GM18511 (cell line): ENCODE results near the gene FAR2.
"Not testable (repeated sequence)": the region's sequence is repeated elsewhere in the genome, so short reads cannot be mapped to it uniquely, and the experiment has no call there.

ENCODE experiments used
- ATAC-seq: cut with Tn5 transposase; IDR thresholded peaks from one replicate; pipeline ENCODE4 v1.9.1; 2021; ENCODE audit warnings: mild to moderate bottlenecking, moderate library complexity; ENCODE audit not compliant: unreplicated experiment

The FAR2 gene

GRCh38 chr12:29316752-29317151 lies 167.7 kb downstream of the FAR2 start:
- ATAC-seq, result no peak

- ATAC-seq, result peak; percentile 99
Measured at GRCh38 chr12:29317556-29318363, 168.7 kb downstream of the FAR2 start.

- no peak for ATAC-seq
Measured at GRCh38 chr12:29320295-29321085, 171.4 kb downstream of the FAR2 start.

GRCh38 chr12:29322157-29322556 lies 173.1 kb downstream of the FAR2 start:
- no peak for ATAC-seq

GRCh38 chr12:29329411-29329810 lies 180.3 kb downstream of the FAR2 start:
- no peak for ATAC-seq

- ATAC-seq, result no peak
Measured at GRCh38 chr12:29333178-29333577, 184.1 kb downstream of the FAR2 start.

GRCh38 chr12:29334937-29335336 lies 185.9 kb downstream of the FAR2 start:
- ATAC-seq, result no peak

GRCh38 chr12:29337325-29337724 lies 188.2 kb downstream of the FAR2 start:
- ATAC-seq, result no peak

GRCh38 chr12:29343022-29343799 lies 194.1 kb downstream of the FAR2 start:
- ATAC-seq, result no peak

GRCh38 chr12:29346769-29347421 lies 197.8 kb downstream of the FAR2 start:
- ATAC-seq, result no peak

- no peak for ATAC-seq
Measured at GRCh38 chr12:29350080-29350479, 201.0 kb downstream of the FAR2 start.

GRCh38 chr12:29354954-29355353 lies 205.9 kb downstream of the FAR2 start:
- no peak for ATAC-seq

- no peak for ATAC-seq
Measured at GRCh38 chr12:29365091-29365490, 216.0 kb downstream of the FAR2 start.

- ATAC-seq, result no peak
Measured at GRCh38 chr12:29374012-29374411, 224.9 kb downstream of the FAR2 start.

GRCh38 chr12:29374913-29375312 lies 225.8 kb downstream of the FAR2 start:
- ATAC-seq, result no peak

GRCh38 chr12:29376118-29376517 lies 227.0 kb downstream of the FAR2 start:
- no peak for ATAC-seq

GRCh38 chr12:29380536-29381523 lies 231.8 kb downstream of the FAR2 start, which contains the start of gene ERGIC2:
Gene ERGIC2 (minus strand): TSS chr12:29381172. CDS start chr12:29371633, 9,539 bp downstream.
- ATAC-seq, result peak; percentile 94

GRCh38 chr12:29382251-29382650 lies 233.2 kb downstream of the FAR2 start:
- ATAC-seq, result no peak

- not testable (repeated sequence) for ATAC-seq
Measured at GRCh38 chr12:29385194-29385593, 236.1 kb downstream of the FAR2 start.
